ENCODE measurements around the gene CDK5R1. TPM values are rescaled to one million over a fixed set of nuclear protein-coding genes. Genes with fewer than 3 reads are reported as not detected.

The CDK5R1 gene
- total RNA-seq, 1 donor from 2014 or later, result 34.1 TPM

GRCh38 chr17:32493976-32494513, 7.3 kb downstream of the CDK5R1 start:
- H3K9me3 Mint-ChIP-seq, result no peaks in the 10 kb centered on the region
- H3K27me3 Mint-ChIP-seq (ENCODE audit: low read depth), result no peaks in the 10 kb centered on the region
- no peak for DNase-seq (ENCODE audit: low read depth, low spot score)
- H3K4me1 Mint-ChIP-seq, result peaks cover 43% of the 10 kb centered on the region
- no peak overlapping the region for H3K27ac Mint-ChIP-seq (ENCODE audit: unreplicated experiment)
- peak overlapping the region; percentile 70 for H3K4me3 Mint-ChIP-seq
- peaks cover 8% of the 10 kb centered on the region for H3K36me3 Mint-ChIP-seq (ENCODE audit: low read depth)
- TF ChIP-seq CTCF (conservative IDR thresholded peaks at IDR 0.05), result no peak

GRCh38 chr17:32494621-32495358, 8.0 kb downstream of the CDK5R1 start:
- DNase-seq (ENCODE audit: low read depth, low spot score), result no peak
- no peak overlapping the region for H3K4me3 Mint-ChIP-seq
- no peaks in the 10 kb centered on the region for H3K9me3 Mint-ChIP-seq
- peaks cover 36% of the 10 kb centered on the region for H3K4me1 Mint-ChIP-seq
- H3K27ac Mint-ChIP-seq (ENCODE audit: unreplicated experiment), result no peak overlapping the region
- H3K36me3 Mint-ChIP-seq (ENCODE audit: low read depth), result peaks cover 6% of the 10 kb centered on the region
- H3K27me3 Mint-ChIP-seq (ENCODE audit: low read depth), result no peaks in the 10 kb centered on the region
- TF ChIP-seq CTCF (conservative IDR thresholded peaks at IDR 0.05), result no peak

GRCh38 chr17:32495359-32496231, 8.8 kb downstream of the CDK5R1 start:
- DNase-seq (ENCODE audit: low read depth, low spot score), result no peak
- Mint-ChIP-seq H3K36me3 (ENCODE audit: low read depth) (peaks cover 2% of the 10 kb centered on the region), H3K4me3 (no peak overlapping the region), H3K27me3 (ENCODE audit: low read depth) (no peaks in the 10 kb centered on the region), H3K9me3 (no peaks in the 10 kb centered on the region), H3K4me1 (peaks cover 28% of the 10 kb centered on the region), H3K27ac (ENCODE audit: unreplicated experiment) (no peak overlapping the region)
- no peak for TF ChIP-seq CTCF (conservative IDR thresholded peaks at IDR 0.05)

- Mint-ChIP-seq H3K9me3 (no peaks in the 10 kb centered on the region), H3K4me3 (no peak overlapping the region), H3K36me3 (ENCODE audit: low read depth) (peaks cover 2% of the 10 kb centered on the region), H3K27ac (ENCODE audit: unreplicated experiment) (peak overlapping the region; percentile 35), H3K4me1 (peaks cover 20% of the 10 kb centered on the region), H3K27me3 (ENCODE audit: low read depth) (no peaks in the 10 kb centered on the region)
- TF ChIP-seq CTCF (conservative IDR thresholded peaks at IDR 0.05), result no peak
- no peak for DNase-seq (ENCODE audit: low read depth, low spot score)
Measured at GRCh38 chr17:32496395-32497073, 9.7 kb downstream of the CDK5R1 start.
